HepG2 (cell line): ENCODE measurements around the gene POLRMT. TPM values are rescaled to one million over a fixed set of nuclear protein-coding genes. Genes with fewer than 3 reads are reported as not detected.
A peak's percentile ranks its signal among the peaks of the same experiment; 100 is the strongest.

Source experiments
- ATAC-seq: fragments of 200-7000 bp; cut with Tn5 transposase; 3 replicates; pipeline ENCODE4 v1.9.1; 2020; ENCODE audit warnings: mild to moderate bottlenecking, moderate library complexity
- BruUV-seq: library from RNA; stranded (reverse); fragments of 400-500 nt; replicated peaks from 2 replicates; lab custom pipeline; 2021; lab: Mats Ljungman, UMichigan
- CTCF ChIA-PET: fragments of 300-600 bp; formaldehyde crosslinking; extraction: SDS; loops from one replicate; lab custom pipeline; 2021; ENCODE audit warnings: low total read pairs, inconsistent platforms, low intra/inter-chr PET ratio; lab: Yijun Ruan, JAX
- POLR2A ChIA-PET: fragments of 350-600 bp; sonication (Branson Sonifier 250); formaldehyde crosslinking; loops from one replicate; lab custom pipeline; 2020; ENCODE audit warnings: antibody characterized with exemption, inconsistent platforms; lab: Yijun Ruan, JAX
- DNase-seq: peaks from one replicate; pipeline ENCODE4 v3.0.0-alpha.2; 2015; ENCODE audit warnings: low spot score
- FAIRE-seq: peaks from 3 replicates; lab custom pipeline; 2011; peaks lifted over from hg19 to GRCh38; lab: Jason Lieb, UNC
- H2AFZ ChIP-seq: one replicate; pipeline ENCODE4 v1.6.1; 2011; ENCODE audit warnings: low read length, inconsistent platforms
- H3K27ac ChIP-seq: fragments of 300-600 bp; 3 replicates; pipeline ENCODE4 v1.8.0; 2011; ENCODE audit warnings: mixed run types, mild to moderate bottlenecking, mixed read lengths, low read length, inconsistent platforms; ENCODE audit not compliant: insufficient read depth; ENCODE audit errors: extremely low read length
- H3K27me3 ChIP-seq, 2 experiments: fragments of 200-600 bp in 1 of 2; 2 replicates in 1 of 2; 3 replicates in 1 of 2; pipeline versions ENCODE4 v1.6.0 to v1.8.0; 2011; ENCODE audit warnings: low read length in 2 of 2, mild to moderate bottlenecking in 2 of 2, moderate library complexity in 2 of 2, inconsistent platforms in 1 of 2; ENCODE audit not compliant: insufficient read depth in 2 of 2, control insufficient read depth in 1 of 2
- H3K36me3 ChIP-seq, 2 experiments: fragments of 200-600 bp in 1 of 2; replicated peaks in 1 of 2; 2 replicates in 1 of 2; 3 replicates in 1 of 2; pipeline versions ENCODE4 v1.5.1 to v1.8.0; 2011; ENCODE audit warnings: low read length in 2 of 2, inconsistent platforms in 1 of 2; ENCODE audit not compliant: insufficient read depth in 2 of 2, control insufficient read depth in 1 of 2
- H3K4me1 ChIP-seq: 2 replicates; pipeline ENCODE4 v1.5.1; 2012; ENCODE audit warnings: low read length, inconsistent platforms; ENCODE audit not compliant: insufficient read depth
- H3K4me2 ChIP-seq: 2 replicates; pipeline ENCODE4 v1.6.0; 2011; ENCODE audit warnings: low read depth, low read length, inconsistent platforms
- H3K4me3 ChIP-seq, 3 experiments: fragments of 200-600 bp in 1 of 3; sonication (generic), shearing (Covaris generic) in 1 of 3; replicated peaks in 1 of 3; 2 replicates each; pipeline ENCODE4 v1.5.1; 2011 to 2016; ENCODE audit warnings: low read length in 3 of 3, inconsistent platforms in 2 of 3, low read depth in 2 of 3, mild to moderate bottlenecking in 2 of 3, control low read depth in 1 of 3, mixed read lengths in 1 of 3; ENCODE audit not compliant: insufficient read depth in 1 of 3
- H3K79me2 ChIP-seq: one replicate; pipeline ENCODE4 v1.6.1; 2011; ENCODE audit warnings: low read length, inconsistent platforms; ENCODE audit not compliant: insufficient read depth
- H3K9ac ChIP-seq: 2 replicates; pipeline ENCODE4 v1.6.0; 2011; ENCODE audit warnings: mild to moderate bottlenecking, low read depth, low read length, inconsistent platforms; ENCODE audit not compliant: insufficient read depth
- H3K9me3 ChIP-seq: 2 replicates; pipeline ENCODE4 v1.5.1; 2012; ENCODE audit warnings: mild to moderate bottlenecking, low read length
- H4K20me1 ChIP-seq: 2 replicates; pipeline ENCODE4 v1.6.0; 2011; ENCODE audit warnings: inconsistent platforms, mild to moderate bottlenecking, low read length, moderate library complexity; ENCODE audit not compliant: insufficient read depth
- AGO1 ChIP-seq: fragments of 200-400 bp; formaldehyde crosslinking; IDR thresholded peaks from 2 replicates; pipeline ENCODE4 v1.6.1; 2017; ENCODE audit warnings: mild to moderate bottlenecking, low read depth, low read length, moderate library complexity; ENCODE audit not compliant: poor library complexity, severe bottlenecking
- AGO2 ChIP-seq: fragments of 200-400 bp; formaldehyde crosslinking; optimal IDR thresholded peaks from 2 replicates; pipeline ENCODE3; 2017; ENCODE audit warnings: mild to moderate bottlenecking, low read depth, low read length, moderate library complexity
- ATF7-NPFF ChIP-seq: sonication (generic); formaldehyde crosslinking; IDR thresholded peaks from 2 replicates; pipeline ENCODE4 v1.8.1; 2023; ENCODE audit warnings: mild to moderate bottlenecking, low read depth, missing genetic modification reagents, moderate library complexity
- CEBPB ChIP-seq: IDR thresholded peaks from 2 replicates; pipeline ENCODE4 v1.6.1; 2011; ENCODE audit warnings: low read depth, low read length, improper control_type of control experiment, borderline replicate concordance
- MAFF ChIP-seq: IDR thresholded peaks from 2 replicates; pipeline ENCODE4 v1.6.1; 2011; ENCODE audit warnings: low read depth, low read length, improper control_type of control experiment
- RBFOX2 ChIP-seq: fragments of 200-400 bp; formaldehyde crosslinking; IDR thresholded peaks from 2 replicates; pipeline ENCODE4 v1.6.1; 2017; ENCODE audit warnings: low read depth, mild to moderate bottlenecking, low read length
- ZSCAN12 ChIP-seq: sonication (generic); formaldehyde crosslinking; IDR thresholded peaks from 2 replicates; pipeline ENCODE4 v1.9.0; 2021; ENCODE audit warnings: mild to moderate bottlenecking, missing genetic modification reagents
- WGBS: methylation state at CpG from one replicate; pipeline ENCODE4 v1.1.6; 2017; ENCODE audit warnings: low lambda C conversion rate; 5-methylcytosine and 5-hydroxymethylcytosine counted together
- in situ Hi-C: cut with HindIII; loops from 2 replicates; pipeline ENCODE4 v1.10.0; 2017; ENCODE audit warnings: low pct_unique_long_range_greater_than_20kb; ENCODE audit not compliant: extremely low pct_ligation_motif_present
- intact Hi-C: fragments of 100-400 bp; cut with micrococcal nuclease; formaldehyde crosslinking; loops from one replicate; pipeline ENCODE4 v1.10.0; 2022; ENCODE audit not compliant: unreplicated experiment
- polyA plus RNA-seq, 8 experiments: library from polyadenylated mRNA; depleted of rRNA in 3 of 8; stranded (reverse) in 7 of 8; unstranded in 1 of 8; fragments of >200 nt; fragmentation: Illumina TruSeq in 4 of 8; extraction: Trizol in 4 of 8; gene quantifications; 2 replicates each; pipeline versions ENCODE4 v1.2.1 to v1.2.3, GENCODE V29; 2011 to 2016; ENCODE audit warnings: low read depth in 4 of 8, missing spikeins in 1 of 8, mixed read lengths in 1 of 8; ENCODE audit not compliant: insufficient read depth in 1 of 8
- total RNA-seq, 5 experiments: library from RNA; depleted of rRNA; stranded (reverse); fragments of >200 nt; fragmentation: Illumina TruSeq; extraction: Trizol; gene quantifications; 2 replicates each; pipeline ENCODE4 v1.2.3, GENCODE V29; 2016; ENCODE audit warnings: low read depth in 1 of 5

The POLRMT gene
- total and polyA plus RNA-seq, 2 of the 13 experiments (the other 11 are each of a cell fraction or from before 2014, with no cell fraction given): 78.0 to 101 TPM

- 0 out of 2 replicates have a peak, but pooled peaks have one; percentile 32 for TF ChIP-seq RBFOX2
- no peak for TF ChIP-seq AGO1
- TF ChIP-seq CEBPB: no peak
- TF ChIP-seq MAFF: no peak
- no peak for TF ChIP-seq ZSCAN12
Measured at GRCh38 chr19:651991-652390, 18.7 kb upstream of the POLRMT start (continued).

DNA sequence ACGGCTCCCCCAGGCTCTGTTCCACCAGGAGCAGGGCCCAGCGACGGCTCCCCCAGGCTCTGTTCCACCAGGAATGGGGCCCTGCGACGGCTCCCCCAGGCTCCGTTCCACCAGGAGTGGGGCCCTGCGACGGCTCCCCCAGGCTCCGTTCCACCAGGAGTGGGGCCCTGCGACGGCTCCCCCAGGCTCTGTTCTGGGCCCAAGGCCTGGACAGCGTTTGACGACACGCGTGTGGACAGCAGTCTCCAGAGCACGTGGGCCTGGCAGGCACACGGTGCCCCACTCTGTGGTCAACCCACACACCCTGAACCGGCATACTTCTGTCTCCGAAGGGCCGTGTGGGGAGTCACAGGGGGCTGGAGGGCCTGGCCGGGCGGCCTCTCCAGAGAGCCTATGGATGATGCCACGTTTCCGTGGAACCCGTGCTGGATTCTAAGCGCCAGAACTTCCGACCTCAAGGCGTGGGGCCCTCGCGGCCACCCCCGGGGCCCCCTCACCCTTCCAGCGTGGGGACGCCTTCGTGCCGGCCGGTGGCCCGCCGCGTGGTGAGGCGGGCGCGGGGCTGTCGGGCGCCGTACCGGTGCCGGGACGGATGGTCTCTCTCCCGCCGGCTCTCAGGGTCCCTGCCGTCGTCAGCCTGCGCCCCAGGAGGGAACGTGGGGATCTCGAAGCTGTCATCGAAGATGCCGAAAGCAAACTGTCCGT lies 17.9 kb upstream of the POLRMT start:
- Histone ChIP-seq H3K79me2 (peaks cover 38% of the 10 kb centered on the region), H3K36me3 (peaks cover 34 to 69% of the 10 kb centered on the region in 2 experiments; a peak in 4 of 5 replicates), H3K27me3 (no peaks in the 10 kb centered on the region), H4K20me1 (peaks cover 49% of the 10 kb centered on the region), H3K9me3 (no peaks in the 10 kb centered on the region), H3K4me1 (peaks cover 6% of the 10 kb centered on the region; the same call in 1 of the 2 replicates), H3K4me2 (no peak overlapping the region), H3K27ac (no peak overlapping the region), H3K9ac (no peak overlapping the region), H2AFZ (no peak overlapping the region), H3K4me3 (no peak overlapping the region)
- TF ChIP-seq ATF7-NPFF (CRISPR knock-in tag): no peak
- peak; percentile 72 for TF ChIP-seq AGO2
- ChIA-PET POLR2A (no interaction called here), CTCF (no interaction called here)
- DNase-seq (no peak), ATAC-seq (no peak), FAIRE-seq (no peak)
- intact Hi-C loops (no loop called here), in situ Hi-C loops (no loop called here)
- BruUV-seq: no TSS peak
- 99% methylated on average over 36 of the region's 58 CpGs for WGBS
